NCI-H2227 treated with DMSO at 0.1 percent for 48 hours (cell line): ENCODE measurements around the gene SNUPN.
A peak's percentile ranks its signal among the peaks of the same experiment; 100 is the strongest.
"Not testable (repeated sequence)": the region's sequence is repeated elsewhere in the genome, so short reads cannot be mapped to it uniquely, and the experiment has no call there.

ENCODE experiments used
- DNase-seq: peaks from one replicate; lab custom pipeline; 2025; lab: John Stamatoyannopoulos, UW

SNUPN gene

DNA sequence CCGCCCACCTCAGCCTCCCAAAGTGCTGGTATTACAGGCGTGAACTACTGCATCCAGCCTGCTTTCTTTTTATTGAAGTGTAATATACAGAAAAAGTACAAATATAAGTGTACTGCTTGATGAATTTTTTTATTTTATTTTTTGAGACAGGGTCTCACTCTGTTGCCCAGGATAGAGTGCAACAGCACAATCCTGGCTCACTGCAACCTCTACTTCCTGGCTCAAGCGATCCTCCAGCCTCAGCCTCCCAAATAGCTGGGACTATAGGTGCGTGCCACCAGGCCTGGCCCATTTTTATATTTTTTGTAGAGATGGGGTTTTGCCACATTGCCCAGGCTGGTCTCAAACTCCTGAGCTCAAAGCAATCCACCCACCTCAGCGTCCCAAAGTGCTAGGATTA is 42.6 kb downstream of the SNUPN start:
- not testable (repeated sequence) for DNase-seq

DNA sequence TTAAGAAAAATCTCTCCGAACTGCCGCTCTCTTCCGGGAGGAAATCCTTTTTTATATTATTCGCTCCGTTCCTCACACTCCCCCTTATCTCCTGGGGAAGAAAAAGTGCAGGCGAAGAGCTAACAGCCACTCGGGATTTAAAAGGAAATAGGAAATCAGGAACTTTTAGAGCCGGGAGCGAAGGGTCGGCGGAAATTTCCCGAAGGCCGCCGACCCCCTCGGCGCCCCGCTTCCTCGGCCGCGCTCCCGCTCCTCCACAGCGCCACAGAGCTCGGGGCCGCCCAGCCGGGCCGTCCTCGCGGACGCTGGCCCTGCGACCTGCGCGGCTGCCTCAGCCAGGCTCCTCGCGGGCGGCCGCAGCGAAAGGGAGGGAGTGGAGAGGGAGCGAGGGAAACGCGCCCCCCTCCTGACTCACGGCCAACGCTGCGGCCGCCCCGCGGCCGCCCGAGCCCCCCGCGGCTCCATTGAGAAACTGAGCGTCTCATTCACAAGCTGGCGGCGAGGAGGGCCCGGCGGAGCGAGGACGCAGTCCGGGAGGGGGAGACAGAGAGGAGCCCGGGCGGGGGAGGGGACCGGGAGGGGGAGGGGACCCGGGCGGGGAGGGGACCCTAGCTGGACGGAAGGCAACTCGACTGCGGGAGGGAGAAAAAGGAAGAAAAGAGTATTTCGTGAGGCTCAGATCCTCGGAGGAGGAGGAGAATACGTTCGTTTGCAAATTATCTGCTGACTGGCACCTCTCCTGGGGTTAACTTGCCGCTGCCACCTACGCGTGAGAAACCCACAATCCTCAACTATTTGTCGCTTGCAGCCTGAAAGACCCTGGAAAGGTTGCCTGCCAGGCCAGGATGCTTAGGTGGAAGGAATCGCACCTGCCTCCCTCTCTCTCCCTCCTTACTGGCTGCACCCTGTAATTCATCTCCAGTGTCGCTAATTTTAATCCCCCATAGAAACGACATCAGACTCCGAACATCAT is 46.3 kb downstream of the SNUPN start, which contains the start of gene PTPN9:
TSS of gene PTPN9 (minus strand) at position 368 of the 973 bp plus-strand sequence. CDS start 539 bp downstream, outside the sequence.
- DNase-seq, result peak; percentile 74

DNA sequence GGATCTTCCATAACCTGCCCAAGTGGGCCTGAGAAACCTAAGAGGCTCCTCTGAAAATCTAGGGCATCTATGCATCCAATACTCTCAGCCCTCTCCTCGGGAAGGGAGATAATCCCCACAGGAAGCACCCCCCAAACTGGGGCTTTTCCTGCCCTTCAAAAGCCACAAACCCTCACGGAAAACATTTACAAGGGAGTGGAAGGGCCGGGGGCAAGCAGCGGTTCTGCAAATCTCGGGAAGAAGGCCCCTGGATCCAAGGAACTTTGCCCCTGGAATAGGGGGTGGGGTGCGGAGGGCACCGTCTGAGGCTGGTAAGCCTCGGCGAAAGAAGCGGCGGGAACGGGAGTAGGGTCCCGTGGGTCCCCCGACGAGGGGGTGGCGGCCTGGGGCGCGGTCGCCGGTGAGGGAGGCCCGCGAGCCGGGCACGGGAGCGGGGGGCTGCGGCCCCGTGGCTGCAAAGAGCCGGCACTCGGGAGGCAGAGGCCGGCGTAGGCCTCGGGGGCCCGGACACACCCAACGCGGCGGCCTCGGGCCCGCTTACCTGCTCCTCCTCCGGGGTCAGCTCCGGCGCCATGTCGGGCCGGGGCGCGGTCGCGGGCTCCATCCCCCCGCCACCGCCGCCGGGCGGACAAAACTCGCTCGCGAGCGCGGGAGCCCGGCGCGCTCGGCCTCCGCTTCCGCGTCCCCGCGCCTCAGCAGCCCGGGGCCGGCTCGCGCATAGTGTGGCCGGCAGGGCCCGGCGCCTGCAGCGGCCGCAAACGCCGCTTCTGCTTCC is 47.2 kb downstream of the SNUPN start:
- no peak for DNase-seq

DNA sequence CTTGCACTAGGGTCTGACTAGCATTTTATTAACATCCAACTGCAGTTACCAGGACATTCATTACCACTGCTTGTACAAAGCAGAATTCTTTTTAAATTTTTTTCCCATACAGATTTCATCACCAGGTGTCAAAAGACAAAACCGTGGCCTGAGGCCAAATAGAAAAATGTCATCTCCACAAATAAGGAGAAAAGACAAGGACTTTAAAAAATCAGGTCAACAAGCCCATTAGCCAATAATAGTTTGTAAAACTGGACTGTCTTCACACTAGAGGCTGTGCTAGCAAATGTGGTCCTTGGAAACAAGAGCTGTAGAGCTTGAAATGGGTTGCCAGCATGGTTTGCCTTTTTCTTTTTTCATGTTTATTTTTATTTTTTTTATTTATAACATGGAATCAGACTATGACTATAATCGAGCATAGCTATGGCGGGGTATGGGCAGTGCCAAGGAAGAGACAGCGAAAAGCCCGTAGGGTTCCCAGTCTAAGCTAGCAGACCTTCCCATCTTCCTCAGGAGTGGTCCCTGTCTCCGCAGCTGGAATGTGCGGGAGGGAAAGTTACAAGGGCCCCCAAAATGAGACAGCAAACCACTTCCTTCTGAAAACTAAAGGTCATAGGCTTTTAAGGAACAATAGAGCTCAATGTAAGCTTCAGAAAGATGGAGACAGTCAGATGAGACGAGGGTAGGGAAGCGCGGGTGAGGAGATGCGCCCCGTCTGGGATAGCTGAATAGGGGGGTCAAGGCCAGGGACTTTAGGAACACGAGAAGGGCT is 47.9 kb downstream of the SNUPN start:
- DNase-seq, result no peak

DNA sequence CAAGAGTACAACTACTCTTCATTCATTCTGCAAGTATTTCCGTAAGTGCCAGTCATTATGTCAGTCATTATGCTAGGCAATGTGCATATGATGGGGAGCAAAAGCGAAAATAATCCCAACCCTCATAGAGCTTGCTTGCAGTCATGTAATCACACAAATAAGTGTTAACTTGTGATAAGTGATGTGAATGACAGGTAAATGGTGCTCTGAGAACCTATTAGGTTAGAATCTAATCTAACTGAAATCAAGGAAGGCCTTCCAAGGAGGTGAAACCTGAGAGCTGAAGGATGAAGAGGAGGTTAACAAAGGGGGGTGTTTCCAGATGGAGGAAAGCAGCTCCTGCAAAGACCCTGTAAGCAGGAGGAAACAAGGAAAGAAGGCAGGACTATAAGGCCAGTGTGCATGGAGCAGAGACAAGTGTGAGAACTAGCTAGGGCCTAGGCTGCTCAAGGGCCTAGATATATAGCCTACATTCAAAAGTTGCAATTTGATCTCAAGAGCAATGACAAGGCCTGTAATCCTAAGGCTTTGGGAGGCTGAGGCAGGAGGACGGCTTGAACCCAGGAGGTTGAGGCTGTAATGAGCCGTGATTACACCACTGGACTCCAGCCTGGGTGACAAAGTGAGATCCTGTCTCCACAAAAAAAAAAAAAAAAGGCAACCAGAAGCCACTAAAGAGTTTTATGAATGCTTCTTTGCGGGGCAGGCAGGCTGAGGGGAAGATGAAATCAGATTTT is 51.7 kb downstream of the SNUPN start:
- no peak for DNase-seq

DNA sequence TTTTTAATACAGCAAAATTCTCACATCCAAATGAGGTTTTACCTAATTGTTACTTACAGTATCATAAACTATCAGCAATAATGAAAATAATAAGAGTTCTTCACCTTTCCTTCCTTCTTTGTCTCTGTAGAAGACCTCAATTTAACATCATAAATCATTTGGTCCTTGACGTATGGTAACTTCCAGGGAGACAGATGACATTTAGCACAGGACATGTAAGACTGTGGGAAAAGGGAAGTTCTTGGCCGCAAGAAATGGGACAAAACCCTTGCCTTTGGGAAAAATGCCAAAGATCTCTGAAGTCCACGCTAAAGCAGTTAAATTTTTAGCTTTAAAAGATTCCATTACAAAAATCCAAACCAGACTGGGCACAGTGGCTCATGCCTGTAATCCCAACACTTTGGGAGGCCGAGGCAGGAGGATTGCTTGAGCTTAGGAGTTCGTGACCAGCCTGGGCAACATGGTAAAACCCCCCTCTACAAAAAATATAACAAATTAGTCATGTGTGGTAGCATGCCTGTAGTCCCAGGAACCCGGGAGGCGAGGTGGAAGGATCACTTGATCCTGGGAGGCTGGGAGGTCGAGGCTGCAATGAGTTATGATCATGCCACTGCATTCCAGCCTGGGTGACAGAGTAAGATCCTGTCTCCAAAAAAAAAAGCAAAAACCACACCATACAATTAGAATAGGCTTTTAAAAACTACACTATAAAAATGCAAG is 55.2 kb downstream of the SNUPN start:
- no peak for DNase-seq

DNA sequence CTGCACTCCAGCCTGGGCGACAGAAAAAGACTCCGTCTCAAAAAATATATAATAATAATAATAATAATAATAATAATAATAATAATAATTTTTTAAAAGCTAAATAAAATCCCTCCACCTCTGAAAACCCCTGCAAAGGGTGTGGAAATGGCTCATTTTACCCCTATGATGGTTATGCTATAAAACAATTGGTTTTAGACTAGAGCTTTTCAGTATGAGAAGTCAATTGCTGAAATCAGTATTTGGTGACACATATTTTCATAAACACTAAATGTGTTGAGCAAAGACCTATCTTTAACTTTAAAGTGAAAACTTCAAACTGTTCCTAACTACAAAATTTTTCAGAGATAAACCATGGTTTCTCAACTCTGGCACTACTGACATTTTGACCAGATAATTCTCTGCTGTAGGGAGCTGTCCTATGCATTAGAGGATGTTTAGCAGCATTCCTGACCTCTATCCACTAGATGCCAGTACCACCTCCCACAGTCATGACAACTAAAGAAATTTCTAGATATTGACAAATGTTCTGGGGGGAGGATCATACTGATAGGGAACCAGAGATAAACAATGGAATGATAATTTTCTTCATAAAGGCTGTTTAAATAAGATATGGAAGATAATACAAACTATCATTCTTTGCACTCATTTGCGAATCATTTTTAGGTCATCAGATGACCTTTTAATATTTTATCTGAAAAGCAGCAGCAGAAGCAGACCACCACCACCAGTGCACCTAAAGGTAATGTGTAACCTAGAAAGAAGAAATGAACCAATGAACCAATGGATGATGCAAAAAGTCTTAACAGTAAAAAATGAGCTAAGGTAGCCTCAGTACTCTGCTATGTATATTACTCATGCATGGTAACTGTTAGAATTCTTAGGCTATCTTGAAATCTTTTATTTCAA is 60.2 kb downstream of the SNUPN start:
- DNase-seq, result no peak

DNA sequence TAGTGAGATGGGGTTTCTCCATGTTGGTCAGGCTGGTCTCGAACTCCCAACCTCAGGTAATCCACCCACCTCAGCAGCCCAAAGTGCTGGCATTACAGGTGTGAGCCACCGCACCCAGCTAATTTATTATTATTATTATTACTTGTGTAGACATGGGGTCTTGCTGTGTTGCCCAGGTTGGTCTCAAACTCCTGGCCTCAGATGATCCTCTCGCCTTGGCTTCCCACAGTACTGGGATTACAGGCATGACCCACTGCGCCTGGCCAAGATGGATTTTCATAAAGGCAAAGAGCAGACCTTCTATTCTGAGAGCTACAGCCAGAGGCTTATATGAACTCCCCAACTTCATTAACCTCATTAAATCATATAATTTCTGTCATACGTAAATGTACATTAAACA is 63.6 kb downstream of the SNUPN start:
- no peak for DNase-seq

DNA sequence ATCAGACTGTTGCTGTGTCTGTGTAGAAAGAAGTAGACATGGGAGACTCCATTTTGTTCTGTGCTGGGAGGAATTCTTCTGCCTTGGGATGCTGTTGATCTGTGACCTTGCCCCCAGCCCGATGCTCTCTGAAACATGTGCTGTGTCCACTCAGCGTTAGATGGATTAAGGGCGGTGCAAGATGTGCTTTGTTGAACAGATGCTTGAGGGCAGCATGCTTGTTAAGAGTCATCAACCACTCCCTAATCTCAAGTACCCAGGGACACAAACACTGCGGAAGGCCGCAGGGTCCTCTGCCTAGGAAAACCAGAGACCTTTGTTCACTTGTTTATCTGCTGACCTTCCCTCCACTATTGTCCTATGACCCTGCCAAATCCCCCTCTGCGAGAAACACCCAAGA is 66.2 kb downstream of the SNUPN start:
- DNase-seq, result not testable (repeated sequence)

DNA sequence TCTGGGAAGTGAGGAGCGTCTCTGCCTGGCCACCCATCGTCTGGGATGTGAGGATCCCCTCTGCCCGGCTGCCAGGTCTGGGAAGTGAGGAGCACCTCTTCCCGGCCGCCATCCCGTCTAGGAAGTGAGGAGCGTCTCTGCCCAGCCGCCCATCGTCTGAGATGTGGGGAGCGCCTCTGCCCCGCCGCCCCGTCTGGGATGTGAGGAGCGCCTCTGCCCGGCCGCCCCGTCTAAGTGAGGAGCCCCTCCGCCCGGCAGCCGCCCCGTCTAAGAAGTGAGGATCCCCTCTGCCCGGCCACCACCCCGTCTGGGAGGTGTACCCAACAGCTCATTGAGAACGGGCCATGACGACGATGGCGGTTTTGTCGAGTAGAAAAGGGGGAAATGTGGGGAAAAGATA is 66.6 kb downstream of the SNUPN start:
- not testable (repeated sequence) for DNase-seq

DNA sequence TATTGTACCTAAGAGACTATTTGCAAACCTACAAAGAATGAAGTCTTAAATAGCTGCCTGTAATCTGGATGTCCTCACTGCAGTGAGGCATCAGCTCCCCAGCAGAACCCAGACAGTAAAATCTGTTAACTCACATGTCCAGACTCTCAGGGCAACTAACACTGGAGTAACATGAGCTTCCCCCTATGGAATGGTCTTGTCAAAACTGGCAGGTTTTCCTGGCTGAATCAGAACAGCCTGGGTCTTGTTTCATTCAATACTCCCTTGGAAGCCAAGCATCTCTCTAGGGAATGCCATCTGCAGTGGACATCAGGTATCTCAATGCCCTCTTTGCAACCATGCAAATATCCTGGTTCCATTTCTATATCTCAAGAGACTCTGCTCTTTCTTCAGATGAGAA is 70.8 kb downstream of the SNUPN start:
- no peak for DNase-seq

DNA sequence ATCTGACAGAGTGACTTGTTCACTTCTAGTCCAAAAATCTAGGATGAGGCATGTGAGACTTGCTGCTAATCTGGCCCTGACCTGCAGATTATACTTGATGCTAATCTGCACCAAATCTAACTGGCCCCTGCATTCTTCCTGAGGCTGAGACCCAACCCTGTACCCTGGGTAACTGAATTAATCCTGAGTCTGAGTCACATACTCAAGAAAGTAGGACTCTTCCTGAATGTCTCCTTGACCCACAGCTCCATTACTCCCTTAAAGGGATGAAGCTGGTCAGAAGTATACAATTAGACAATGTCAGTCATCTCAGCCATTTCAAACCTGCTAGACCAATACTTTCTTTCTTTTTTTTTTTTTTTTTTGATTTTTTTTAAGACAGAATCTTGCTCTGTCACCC is 71.9 kb downstream of the SNUPN start:
- DNase-seq, result no peak

DNA sequence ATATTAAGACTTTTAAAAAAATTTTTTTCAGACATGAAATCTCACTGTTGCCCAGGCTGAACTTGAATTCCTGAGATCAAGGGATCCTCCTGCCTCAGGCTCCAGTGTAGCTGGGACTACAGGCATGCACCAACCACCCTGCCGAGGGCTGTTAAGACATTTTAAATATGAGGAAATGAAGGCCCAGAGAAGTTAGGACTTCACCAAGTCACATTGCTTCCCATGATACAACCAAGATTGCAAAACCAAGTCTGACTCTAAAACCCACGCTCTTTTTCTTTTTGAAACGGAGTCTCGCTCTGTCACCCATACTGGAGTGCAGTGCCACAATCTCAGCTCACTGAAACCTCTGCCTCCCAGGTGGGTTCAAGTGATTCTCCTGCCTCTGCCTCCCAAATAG is 74.4 kb downstream of the SNUPN start:
- no peak for DNase-seq
